ENCODE data around the gene CCNL1. TPM values are rescaled to one million over a fixed set of nuclear protein-coding genes. Genes with fewer than 3 reads are reported as not detected.

Gene CCNL1
- total RNA-seq, 2 donors from 2014 or later, result 94.5 to 157 TPM

DNA sequence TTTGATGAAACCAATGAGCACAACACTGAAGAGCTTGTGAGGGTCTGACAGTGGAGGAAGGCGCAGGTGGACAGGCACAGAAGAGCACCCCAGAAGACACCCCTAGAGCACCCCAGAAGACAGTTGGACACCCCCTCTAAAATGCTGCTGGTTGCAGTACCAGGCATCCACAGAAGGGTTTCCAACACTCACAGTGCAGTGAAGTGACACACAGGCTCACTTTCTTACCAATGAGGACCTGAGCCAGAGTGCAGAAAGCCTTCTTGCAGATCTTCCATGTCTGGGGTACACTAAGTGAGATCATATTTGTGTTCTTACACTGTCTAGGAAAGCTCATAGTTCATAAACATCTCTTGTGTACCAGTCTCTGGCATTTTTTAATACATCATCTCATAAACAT is 27.6 kb downstream of the CCNL1 start:
- WGBS, result 88% methylated on average over 1 of the region's 1 CpG
- H3K27ac ChIP-seq, result peak overlapping the region in 1 of 2 donors; percentile 94
- TF ChIP-seq POLR2AphosphoS5 (IDR thresholded peaks at IDR 0.05), result no peak
- TF ChIP-seq, protein P1, sequence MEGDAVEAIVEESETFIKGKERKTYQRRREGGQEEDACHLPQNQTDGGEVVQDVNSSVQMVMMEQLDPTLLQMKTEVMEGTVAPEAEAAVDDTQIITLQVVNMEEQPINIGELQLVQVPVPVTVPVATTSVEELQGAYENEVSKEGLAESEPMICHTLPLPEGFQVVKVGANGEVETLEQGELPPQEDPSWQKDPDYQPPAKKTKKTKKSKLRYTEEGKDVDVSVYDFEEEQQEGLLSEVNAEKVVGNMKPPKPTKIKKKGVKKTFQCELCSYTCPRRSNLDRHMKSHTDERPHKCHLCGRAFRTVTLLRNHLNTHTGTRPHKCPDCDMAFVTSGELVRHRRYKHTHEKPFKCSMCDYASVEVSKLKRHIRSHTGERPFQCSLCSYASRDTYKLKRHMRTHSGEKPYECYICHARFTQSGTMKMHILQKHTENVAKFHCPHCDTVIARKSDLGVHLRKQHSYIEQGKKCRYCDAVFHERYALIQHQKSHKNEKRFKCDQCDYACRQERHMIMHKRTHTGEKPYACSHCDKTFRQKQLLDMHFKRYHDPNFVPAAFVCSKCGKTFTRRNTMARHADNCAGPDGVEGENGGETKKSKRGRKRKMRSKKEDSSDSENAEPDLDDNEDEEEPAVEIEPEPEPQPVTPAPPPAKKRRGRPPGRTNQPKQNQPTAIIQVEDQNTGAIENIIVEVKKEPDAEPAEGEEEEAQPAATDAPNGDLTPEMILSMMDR (IDR thresholded peaks at IDR 0.05), result no peak
- no peak for TF ChIP-seq POLR2A (IDR thresholded peaks at IDR 0.05)
- no peaks in the 10 kb centered on the region for H3K9me3 ChIP-seq
- intact Hi-C loops (cut with DNase I), result loop anchor here (5.0 kb wide), 3 partner anchors 305 to 980 kb away; partner anchors contain the start of gene LEKR1
- DNase-seq (ENCODE audit: low spot score), result no peak
- peaks cover 56% of the 10 kb centered on the region for H3K4me1 ChIP-seq (replicated peaks)
- H3K27me3 ChIP-seq (replicated peaks; ENCODE audit: insufficient read depth), result no peaks in the 10 kb centered on the region
- no peaks in the 10 kb centered on the region for H3K36me3 ChIP-seq
- H3K4me3 ChIP-seq, result no peak overlapping the region

DNA sequence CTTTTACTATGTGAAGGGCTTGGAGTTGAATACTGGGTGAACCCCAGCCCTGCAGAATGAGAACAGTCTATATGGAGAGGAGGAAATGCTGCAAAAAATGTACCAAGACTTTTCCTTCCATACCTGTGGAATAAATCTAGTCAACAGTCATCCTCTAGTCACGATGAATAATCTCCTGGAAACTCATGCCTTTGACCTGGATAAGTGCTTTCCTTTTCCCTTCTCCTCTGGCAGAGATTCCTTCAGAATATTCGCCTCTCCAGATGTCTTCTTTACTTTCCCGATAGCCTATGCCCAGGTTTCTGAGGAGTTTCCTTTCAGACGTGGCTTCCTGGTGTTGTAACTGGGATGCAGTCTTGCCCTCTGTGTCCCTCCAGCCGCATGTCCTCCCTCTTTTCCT is 28.1 kb downstream of the CCNL1 start:
- intact Hi-C loops (cut with DNase I), result loop anchor here (5.0 kb wide), 3 partner anchors 305 to 980 kb away; partner anchors contain the start of gene LEKR1
- peak overlapping the region; percentile 93 to 94 for H3K27ac ChIP-seq
- no peaks in the 10 kb centered on the region for H3K9me3 ChIP-seq
- H3K36me3 ChIP-seq, result no peaks in the 10 kb centered on the region
- DNase-seq (ENCODE audit: low spot score), result no peak
- 72% methylated on average over 5 of the region's 5 CpGs for WGBS
- TF ChIP-seq POLR2AphosphoS5 (IDR thresholded peaks at IDR 0.05), result no peak
- TF ChIP-seq POLR2A (IDR thresholded peaks at IDR 0.05), result no peak
- TF ChIP-seq, protein P1 (IDR thresholded peaks at IDR 0.05), result no peak
- H3K27me3 ChIP-seq (replicated peaks; ENCODE audit: insufficient read depth), result no peaks in the 10 kb centered on the region
- H3K4me3 ChIP-seq, result no peak overlapping the region
- H3K4me1 ChIP-seq (replicated peaks), result peaks cover 52% of the 10 kb centered on the region

DNA sequence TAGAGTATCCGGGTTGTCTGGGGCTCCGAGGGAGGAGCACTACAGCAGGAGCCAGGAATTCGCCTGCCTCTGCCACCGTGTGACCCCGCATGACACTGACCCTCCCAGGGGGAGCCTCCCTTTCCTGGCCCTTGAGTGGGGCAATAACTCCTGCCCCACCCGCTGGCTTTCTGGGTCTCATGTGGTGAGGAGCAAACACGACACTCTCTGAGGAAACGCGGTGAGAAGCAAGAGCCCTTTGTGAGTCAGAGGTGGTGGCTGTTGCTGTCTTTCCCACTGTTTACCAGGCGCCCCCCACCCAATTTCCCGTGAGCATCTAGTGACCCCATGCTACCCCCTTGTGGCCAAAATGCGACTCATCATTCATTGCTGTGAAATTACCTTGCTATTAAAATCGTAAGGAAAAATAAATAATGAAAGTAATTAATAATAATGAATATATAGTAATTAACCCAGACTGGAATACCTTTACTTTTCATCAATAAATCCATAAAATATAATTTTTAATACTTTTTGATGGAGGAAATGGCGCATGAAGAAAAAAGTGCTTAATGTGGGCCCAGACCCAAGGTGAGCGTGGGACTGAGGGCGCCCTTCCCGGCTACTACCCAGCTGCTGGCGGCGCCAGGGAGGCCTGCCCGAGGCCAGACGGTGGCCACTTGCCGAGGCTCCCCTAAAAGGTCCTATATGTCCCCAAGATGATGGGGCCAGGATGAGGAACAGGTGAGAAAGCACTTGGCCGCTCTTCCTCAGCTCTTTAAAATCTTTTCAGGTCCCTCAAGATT is 29.3 kb downstream of the CCNL1 start:
- peaks cover 44% of the 10 kb centered on the region for H3K4me1 ChIP-seq (replicated peaks)
- intact Hi-C loops (cut with DNase I), result loop anchor here (5.0 kb wide), 3 partner anchors 303 to 978 kb away; partner anchors contain the start of gene LEKR1
- no peak overlapping the region for H3K4me3 ChIP-seq
- no peaks in the 10 kb centered on the region for H3K27me3 ChIP-seq (replicated peaks; ENCODE audit: insufficient read depth)
- TF ChIP-seq, protein P1 (IDR thresholded peaks at IDR 0.05), result peak; percentile 45 to 78 (median 68)
- TF ChIP-seq POLR2AphosphoS5 (IDR thresholded peaks at IDR 0.05) (no peak), POLR2A (IDR thresholded peaks at IDR 0.05) (no peak)
- peak overlapping the region; percentile 93 to 94 for H3K27ac ChIP-seq
- no peaks in the 10 kb centered on the region for H3K9me3 ChIP-seq
- peak; percentile 47 for DNase-seq (ENCODE audit: low spot score)
- H3K36me3 ChIP-seq, result no peaks in the 10 kb centered on the region
- WGBS, result 22% methylated on average over 23 of the region's 23 CpGs

DNA sequence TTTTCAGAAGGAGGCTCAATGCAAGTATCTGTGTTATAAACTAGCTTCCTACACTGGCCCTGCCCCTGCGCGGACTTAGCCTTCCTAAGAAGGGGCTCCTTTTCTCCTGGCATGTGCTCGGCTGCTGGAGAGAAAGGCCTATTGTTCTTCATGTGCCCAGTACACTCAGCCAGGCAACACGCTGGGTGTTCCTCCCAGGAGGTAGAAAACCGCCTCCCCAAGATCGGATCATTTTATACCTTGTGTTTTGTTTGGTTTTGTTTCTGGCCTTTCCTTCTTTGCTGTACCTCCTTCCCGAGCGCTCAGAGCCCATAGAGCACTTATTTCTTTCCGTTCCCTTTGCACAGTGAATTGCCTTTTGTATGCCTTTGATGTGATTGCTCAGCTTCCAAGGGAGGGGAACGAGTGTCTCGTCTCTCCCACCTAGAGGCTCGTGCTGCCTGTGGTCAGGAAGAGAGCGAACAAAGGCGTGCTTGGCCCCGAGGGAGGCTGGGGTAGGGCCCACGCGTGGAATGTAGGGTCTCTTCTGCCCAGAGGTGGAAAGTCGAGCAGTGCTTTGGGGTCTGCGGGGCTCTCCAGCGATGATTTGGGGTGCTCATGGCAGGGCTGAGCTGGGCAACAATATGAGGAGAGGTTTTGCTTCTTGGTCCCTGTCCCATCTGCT is 30.0 kb downstream of the CCNL1 start:
- Histone ChIP-seq H3K36me3 (no peaks in the 10 kb centered on the region), H3K27ac (peak overlapping the region; percentile 93 to 94), H3K4me1 (replicated peaks) (peaks cover 41% of the 10 kb centered on the region), H3K27me3 (replicated peaks; ENCODE audit: insufficient read depth) (no peaks in the 10 kb centered on the region), H3K4me3 (no peak overlapping the region), H3K9me3 (no peaks in the 10 kb centered on the region)
- 37% methylated on average over 20 of the region's 20 CpGs for WGBS
- peak; percentile 7 for TF ChIP-seq POLR2A (IDR thresholded peaks at IDR 0.05)
- TF ChIP-seq, protein P1 (IDR thresholded peaks at IDR 0.05), result no peak
- peak; percentile 57 for TF ChIP-seq POLR2AphosphoS5 (IDR thresholded peaks at IDR 0.05)
- peak; percentile 68 for DNase-seq (ENCODE audit: low spot score)
- intact Hi-C loops (cut with DNase I), result loop anchor here (2.0 to 5.0 kb wide), 4 partner anchors 41 to 978 kb away; partner anchors contain the start of gene LEKR1
